GM13976 (cell line): ENCODE data around the gene CTXND1.

Source experiments
- DNase-seq: peaks from one replicate; pipeline ENCODE4 v3.0.0; 2012; ENCODE audit warnings: low spot score
- in situ Hi-C: fragments of 300-500 bp; cut with MboI; formaldehyde crosslinking; loops from one replicate; pipeline ENCODE4 v1.12.0; 2022; ENCODE audit warnings: low sequenced_read_pairs, mixed read lengths, inconsistent platforms; ENCODE audit not compliant: unreplicated experiment
- TF ChIP-seq, protein P1 (sequence below): IDR thresholded peaks from 2 replicates; pipeline ENCODE4 v1.5.1; 2012; ENCODE audit warnings: borderline replicate concordance, mild to moderate bottlenecking; ENCODE audit not compliant: insufficient read depth; ENCODE audit errors: extremely low read depth, missing control alignments, control extremely low read depth

CTXND1 gene

DNA sequence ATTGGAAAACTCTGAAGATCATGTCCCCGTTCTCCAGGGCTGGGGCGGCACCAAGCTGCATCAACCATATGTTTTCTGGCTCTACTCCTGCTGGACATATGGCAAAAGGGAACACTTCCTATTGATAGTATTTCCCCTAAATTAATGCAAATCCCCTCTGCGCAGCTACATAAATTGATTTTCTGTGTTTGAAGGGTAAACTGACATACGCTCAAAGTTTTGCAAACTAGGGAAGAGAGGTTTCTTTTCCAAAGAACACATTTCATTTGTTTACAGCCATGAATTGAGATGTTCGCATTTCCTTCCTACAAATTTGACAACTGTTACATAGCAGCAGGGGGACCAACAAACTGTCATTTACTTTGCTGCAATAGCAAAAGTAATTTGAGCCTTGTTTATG, 35.9 kb downstream of the CTXND1 start:
- no peak for DNase-seq
- in situ Hi-C loops, result no loop called here
- TF ChIP-seq, protein P1, sequence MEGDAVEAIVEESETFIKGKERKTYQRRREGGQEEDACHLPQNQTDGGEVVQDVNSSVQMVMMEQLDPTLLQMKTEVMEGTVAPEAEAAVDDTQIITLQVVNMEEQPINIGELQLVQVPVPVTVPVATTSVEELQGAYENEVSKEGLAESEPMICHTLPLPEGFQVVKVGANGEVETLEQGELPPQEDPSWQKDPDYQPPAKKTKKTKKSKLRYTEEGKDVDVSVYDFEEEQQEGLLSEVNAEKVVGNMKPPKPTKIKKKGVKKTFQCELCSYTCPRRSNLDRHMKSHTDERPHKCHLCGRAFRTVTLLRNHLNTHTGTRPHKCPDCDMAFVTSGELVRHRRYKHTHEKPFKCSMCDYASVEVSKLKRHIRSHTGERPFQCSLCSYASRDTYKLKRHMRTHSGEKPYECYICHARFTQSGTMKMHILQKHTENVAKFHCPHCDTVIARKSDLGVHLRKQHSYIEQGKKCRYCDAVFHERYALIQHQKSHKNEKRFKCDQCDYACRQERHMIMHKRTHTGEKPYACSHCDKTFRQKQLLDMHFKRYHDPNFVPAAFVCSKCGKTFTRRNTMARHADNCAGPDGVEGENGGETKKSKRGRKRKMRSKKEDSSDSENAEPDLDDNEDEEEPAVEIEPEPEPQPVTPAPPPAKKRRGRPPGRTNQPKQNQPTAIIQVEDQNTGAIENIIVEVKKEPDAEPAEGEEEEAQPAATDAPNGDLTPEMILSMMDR, result no peak

- TF ChIP-seq, protein P1, result no peak
- DNase-seq, result no peak
- in situ Hi-C loops, result no loop called here
Observed at GRCh38 chr15:80214910-80215309, 37.1 kb downstream of the CTXND1 start.

GRCh38 chr15:80211976-80212375, 40.0 kb downstream of the CTXND1 start:
- no peak for DNase-seq
- in situ Hi-C loops, result no loop called here
- TF ChIP-seq, protein P1, result no peak

DNA sequence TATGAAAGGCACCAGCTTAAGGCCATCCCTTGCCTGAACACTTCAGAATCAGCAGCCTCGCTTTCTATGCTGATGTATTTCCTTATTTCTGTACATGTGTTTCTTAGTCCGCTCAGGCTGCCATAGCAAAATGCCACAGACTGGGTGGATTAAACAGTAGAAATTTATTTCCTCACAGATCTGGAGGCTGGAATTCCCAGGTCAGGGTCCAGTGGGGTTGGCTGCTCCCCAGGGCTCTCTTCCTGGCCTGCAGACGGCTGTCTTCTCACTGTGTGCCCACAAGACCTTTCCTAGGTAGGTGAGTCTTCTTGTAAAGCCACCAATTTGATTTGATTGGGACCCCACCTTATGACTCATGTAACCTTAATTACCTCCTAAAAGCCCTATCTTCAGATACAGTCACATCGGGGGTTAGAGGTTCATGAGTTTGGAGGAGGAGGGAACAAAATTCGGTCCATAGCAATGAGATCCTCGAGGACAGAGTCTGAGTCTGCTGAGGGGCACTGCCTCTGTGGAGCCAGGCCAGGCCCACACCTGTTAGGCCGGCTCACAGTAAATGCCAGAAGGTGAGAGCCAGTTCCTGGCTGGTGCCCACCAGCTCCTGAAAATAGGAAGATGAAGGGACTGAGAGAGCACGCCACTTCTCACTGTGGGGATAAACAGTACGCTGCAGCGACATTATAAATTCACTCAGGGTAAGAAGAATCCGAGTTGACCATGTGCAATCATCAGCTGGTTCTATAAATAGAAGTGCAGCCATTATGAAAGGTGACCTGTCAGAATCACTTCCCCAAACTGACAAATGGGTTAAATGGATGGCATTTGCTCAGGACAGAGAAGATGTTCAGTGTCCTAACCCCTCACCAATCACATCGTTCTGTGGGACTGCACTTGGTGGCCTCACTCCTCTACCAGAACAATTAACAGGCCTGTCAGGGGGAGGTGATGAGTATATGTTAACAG, 41.1 kb downstream of the CTXND1 start:
- in situ Hi-C loops, result no loop called here
- TF ChIP-seq, protein P1, result no peak
- DNase-seq, result peak; percentile 37

DNA sequence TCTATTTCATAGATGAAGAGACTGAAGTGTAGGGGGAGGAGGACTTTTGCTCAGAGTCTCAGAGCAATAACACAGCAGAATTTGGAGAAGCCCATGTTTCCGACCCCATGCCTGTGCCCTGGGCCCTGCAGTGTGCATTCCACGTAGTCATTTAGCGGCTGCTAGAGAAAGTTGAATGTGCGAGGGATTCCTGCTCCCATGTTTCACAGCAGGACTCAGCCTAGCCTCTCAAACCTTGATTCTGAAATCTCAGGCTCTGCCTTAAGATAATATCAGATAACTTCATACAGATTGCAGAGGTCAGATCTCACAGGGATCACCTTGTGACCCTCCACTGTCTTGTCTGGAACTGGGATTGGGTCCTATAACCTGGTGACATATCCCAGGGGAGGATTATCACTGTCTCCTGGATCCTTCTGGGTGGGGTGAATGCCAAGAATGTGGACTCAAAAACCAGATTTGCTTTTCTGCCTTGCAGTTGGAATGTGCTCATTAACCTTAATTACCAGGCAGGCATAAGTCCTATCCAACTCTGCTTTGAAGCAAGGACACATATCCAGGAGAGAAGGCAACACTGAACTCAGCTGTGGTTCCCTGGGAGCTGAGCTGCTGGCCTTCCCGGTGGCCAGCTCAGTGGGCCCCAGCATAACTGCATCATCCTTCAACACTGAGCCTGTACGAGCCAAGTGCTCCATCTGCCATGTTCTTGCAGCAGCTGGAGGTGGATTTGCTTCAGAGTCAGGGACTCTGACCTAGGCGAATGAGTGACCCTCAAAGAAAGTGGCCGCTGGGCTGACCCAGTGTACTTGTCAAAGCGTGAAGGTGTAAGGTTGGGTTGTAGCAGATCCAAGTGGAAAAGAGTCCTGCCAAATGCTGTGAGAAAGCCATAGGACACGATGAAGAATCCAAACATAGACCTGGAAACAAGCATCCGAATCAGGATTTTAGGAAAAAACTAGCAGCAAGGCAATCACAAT, 43.0 kb downstream of the CTXND1 start:
- in situ Hi-C loops, result no loop called here
- TF ChIP-seq, protein P1, result no peak
- no peak for DNase-seq

DNA sequence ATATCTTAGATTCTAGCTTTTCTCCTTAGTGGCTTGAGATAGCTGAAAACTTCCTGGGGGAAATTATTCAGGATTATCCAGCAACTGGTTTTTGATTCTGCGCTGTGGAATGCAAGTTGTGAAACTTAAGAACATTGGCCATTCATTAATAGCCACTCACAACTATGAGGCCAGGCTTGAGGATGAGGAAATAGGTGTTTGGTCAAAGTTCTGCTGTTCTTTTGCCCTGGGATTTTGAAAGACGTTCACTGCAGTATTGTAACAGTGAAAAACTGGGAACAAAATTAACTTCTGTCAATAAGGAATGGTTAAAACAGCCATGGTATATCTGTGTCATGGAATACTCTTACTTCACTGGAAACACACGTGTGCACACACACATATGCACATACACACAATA, 44.1 kb downstream of the CTXND1 start:
- TF ChIP-seq, protein P1, result no peak
- in situ Hi-C loops, result no loop called here
- no peak for DNase-seq
